Heart right ventricle (tissue), 16 donors: ENCODE results near the gene GRAMD2B. TPM values are rescaled to one million over a fixed set of nuclear protein-coding genes. Genes with fewer than 3 reads are reported as not detected.

Experiments
- ATAC-seq, 8 donors: fragments of 200-7000 bp; cut with Tn5 transposase; one replicate each; pipeline ENCODE4 v1.9.1; 2020; ENCODE audit warnings: mild to moderate bottlenecking in 8 of 8, moderate library complexity in 8 of 8, moderate number of reproducible peaks in 1 of 8
- DNase-seq, 2 donors: peaks; one replicate each; pipeline ENCODE4 v3.0.0-alpha.2; 2020
- H3K27ac ChIP-seq, 10 donors: fragments of 200-600 bp; sonication (generic) in 2 of 10; one replicate each; pipeline versions ENCODE4 v1.5.0 to v1.8.0; 2020 to 2022; ENCODE audit warnings: mild to moderate bottlenecking in 3 of 10
- H3K27me3 ChIP-seq, 7 donors: fragments of 200-600 bp; one replicate each; pipeline ENCODE4 v1.8.0; 2021 to 2022; ENCODE audit warnings: mild to moderate bottlenecking in 2 of 7
- H3K36me3 ChIP-seq, 9 donors: fragments of 200-600 bp; sonication (generic) in 1 of 9; one replicate each; pipeline versions ENCODE4 v1.5.0 to v1.8.0; 2020 to 2022; ENCODE audit warnings: mild to moderate bottlenecking in 2 of 9
- H3K4me1 ChIP-seq, 9 donors: fragments of 200-600 bp; sonication (generic) in 1 of 9; one replicate each; pipeline versions ENCODE4 v1.5.0 to v1.8.0; 2020 to 2022; ENCODE audit warnings: mild to moderate bottlenecking in 4 of 9
- H3K4me3 ChIP-seq, 10 donors: fragments of 200-600 bp; sonication (generic) in 2 of 10; one replicate each; pipeline versions ENCODE4 v1.5.0 to v1.8.0; 2020 to 2022; ENCODE audit warnings: mild to moderate bottlenecking in 7 of 10, moderate library complexity in 2 of 10
- H3K9me3 ChIP-seq, 11 donors: fragments of 200-600 bp in 10 of 11; sonication (generic) in 2 of 11; one replicate each; pipeline versions ENCODE4 v1.5.0 to v1.8.0; 2013 to 2022; ENCODE audit warnings: mild to moderate bottlenecking in 2 of 11, control low read depth in 1 of 11, moderate library complexity in 1 of 11
- WGBS, 2 donors: extraction: QIAGEN DNeasy Blood & Tissue Kit; methylation state at CpG; one replicate each; pipeline ENCODE4 v1.1.7; 2013; ENCODE audit warnings: inconsistent platforms in 1 of 2; 5-methylcytosine and 5-hydroxymethylcytosine counted together
- intact Hi-C, 10 donors: fragments of 100-400 bp; cut with DNase I; formaldehyde crosslinking; loops; one replicate each; pipeline versions ENCODE4 v1.11.1 to v1.14.2; 2022
- polyA plus RNA-seq, 2 donors: library from polyadenylated mRNA; stranded (reverse); fragments of 200-250 nt; gene quantifications; one replicate each; pipeline ENCODE4 v1.2.3, GENCODE V29; 2013
- total RNA-seq, 10 donors: library from RNA; stranded (reverse); fragmentation: NEBNext Ultra II Directional in 3 of 10; extraction: Animal tissue kit (Norgen Biotek cat#: 25700) in 3 of 10; gene quantifications; one replicate each; pipeline versions ENCODE4 v1.2.1 to v1.2.4, GENCODE V29; 2021 to 2023
- TF ChIP-seq, protein P1 (sequence below), 9 donors: fragments of 200-600 bp; sonication (generic) in 2 of 9; IDR thresholded peaks; one replicate each; pipeline versions ENCODE4 v1.5.0 to v1.8.0; 2021 to 2022; ENCODE audit warnings: antibody characterized with exemption in 9 of 9, mild to moderate bottlenecking in 5 of 9, moderate library complexity in 1 of 9
- donor health status: Arrhythmogenic right ventricular cardiomyopathy.
- donor health status: ischemic (EF 13 %, LVEDD 7.1; RV severe dilation, severe dysfunction).
- donor health status: healthy with polysubstance abuse.
- donor health status: DM: no; HTN: yes; CAD: no.
- donor health status: DM: no; HTN: no; CAD: no.
- donor health status: ischemic (EF 25% LVEDD 6.9; RV normal size, moderate dysfunction).
- donor health status: ischemic (EF 25% LVEDD 5.7; RV mildly dilated, moderate dysfunction).
- donor health status: healthy.
- donor health status: DM: yes; HTN: yes; CAD: no.
- donor health status: Ischemic cardiomyopathy.
- donor health status: ischemic (EF 35%, LVEDD 5.7; RV mildly dilated, moderate dysfunction).
- donor health status: nonischemic (EF 11% LVEDD 7.7; RV severe dilation, severe dysfunction).
- donor health status: DM: yes; HTN: yes; CAD: no.
- donor health status: PGD.
- donor health status: ischemic (EF 29% LVEDD 5.4; RV normal size, mild dysfunction).
- donor health status: nonischemic (EF 23%, LVEDD 6.1; RV moderate dilation, normal function).

The GRAMD2B gene
- total and polyA plus RNA-seq, 12 donors = 10.7 to 47.3 (median 33.7) TPM

DNA sequence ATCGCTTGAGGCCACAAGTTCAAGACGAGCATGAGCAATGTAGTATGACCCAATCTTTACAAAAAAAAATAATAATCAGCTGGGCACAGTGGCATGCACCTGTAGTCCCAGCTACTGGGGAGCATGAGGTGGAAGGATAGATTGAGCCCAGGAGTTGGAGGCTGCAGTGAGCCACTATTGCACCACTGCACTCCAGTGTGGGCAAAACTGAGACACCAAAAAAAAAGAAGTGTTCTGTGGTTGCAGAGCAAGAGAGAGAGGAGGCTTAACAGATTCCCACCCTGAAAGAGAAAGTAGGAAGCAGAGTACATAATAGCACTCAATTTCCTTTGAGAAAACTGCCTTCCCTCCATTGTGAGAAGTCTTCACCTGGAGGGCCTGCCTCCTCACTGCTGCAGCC lies 119.2 kb downstream of the GRAMD2B start:
- Histone ChIP-seq H3K27me3 (no peaks in the 10 kb centered on the region), H3K4me1 (peaks cover 0 to 7% (median 4%) of the 10 kb centered on the region in 9 donors), H3K27ac (no peak overlapping the region), H3K36me3 (peaks cover 0 to 37% (median 7%) of the 10 kb centered on the region in 9 donors), H3K4me3 (no peak overlapping the region), H3K9me3 (no peaks in the 10 kb centered on the region)
- intact Hi-C loops = loop anchor here in 3 of 10 donors (5.0 kb wide), 2 partner anchors 190 to 205 kb away; no protein-coding TSS in a partner anchor
- TF ChIP-seq, protein P1, sequence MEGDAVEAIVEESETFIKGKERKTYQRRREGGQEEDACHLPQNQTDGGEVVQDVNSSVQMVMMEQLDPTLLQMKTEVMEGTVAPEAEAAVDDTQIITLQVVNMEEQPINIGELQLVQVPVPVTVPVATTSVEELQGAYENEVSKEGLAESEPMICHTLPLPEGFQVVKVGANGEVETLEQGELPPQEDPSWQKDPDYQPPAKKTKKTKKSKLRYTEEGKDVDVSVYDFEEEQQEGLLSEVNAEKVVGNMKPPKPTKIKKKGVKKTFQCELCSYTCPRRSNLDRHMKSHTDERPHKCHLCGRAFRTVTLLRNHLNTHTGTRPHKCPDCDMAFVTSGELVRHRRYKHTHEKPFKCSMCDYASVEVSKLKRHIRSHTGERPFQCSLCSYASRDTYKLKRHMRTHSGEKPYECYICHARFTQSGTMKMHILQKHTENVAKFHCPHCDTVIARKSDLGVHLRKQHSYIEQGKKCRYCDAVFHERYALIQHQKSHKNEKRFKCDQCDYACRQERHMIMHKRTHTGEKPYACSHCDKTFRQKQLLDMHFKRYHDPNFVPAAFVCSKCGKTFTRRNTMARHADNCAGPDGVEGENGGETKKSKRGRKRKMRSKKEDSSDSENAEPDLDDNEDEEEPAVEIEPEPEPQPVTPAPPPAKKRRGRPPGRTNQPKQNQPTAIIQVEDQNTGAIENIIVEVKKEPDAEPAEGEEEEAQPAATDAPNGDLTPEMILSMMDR (IDR thresholded peaks at IDR 0.05) = no peak
- no peak for DNase-seq
- no peak for ATAC-seq
- WGBS, 2 donors = 47 to 74% methylated on average over 2 of the region's 2 CpGs

DNA sequence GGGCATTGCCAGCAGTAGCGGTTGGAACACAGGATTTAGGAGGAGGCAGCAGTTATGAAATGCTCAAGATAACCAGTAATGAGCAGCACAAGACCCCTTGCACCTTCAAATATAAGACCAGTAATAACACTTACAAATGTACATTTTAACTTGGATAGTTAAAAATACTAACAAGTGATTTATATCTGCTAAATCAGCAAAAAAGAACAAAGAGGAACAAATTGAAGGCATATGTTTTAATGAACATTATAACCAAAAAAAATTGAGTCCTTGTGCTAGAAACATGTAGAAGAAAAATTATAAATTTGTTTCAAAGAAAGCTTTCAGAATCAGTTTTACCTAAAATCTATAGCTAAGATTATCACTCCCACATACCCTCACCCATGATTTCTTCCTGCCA lies 119.8 kb downstream of the GRAMD2B start:
- Histone ChIP-seq H3K9me3 (no peaks in the 10 kb centered on the region), H3K36me3 (peaks cover 0 to 42% (median 7%) of the 10 kb centered on the region in 9 donors), H3K4me1 (peaks cover 0 to 7% (median 4%) of the 10 kb centered on the region in 9 donors), H3K27me3 (no peaks in the 10 kb centered on the region), H3K4me3 (no peak overlapping the region), H3K27ac (no peak overlapping the region)
- WGBS, 2 donors = 94 to 100% methylated on average over 1 of the region's 1 CpG
- TF ChIP-seq, protein P1 (IDR thresholded peaks at IDR 0.05) = no peak
- DNase-seq (no peak), ATAC-seq (no peak)
- intact Hi-C loops = loop anchor here in 3 of 10 donors (5.0 kb wide), 2 partner anchors 191 to 206 kb away; no protein-coding TSS in a partner anchor

DNA sequence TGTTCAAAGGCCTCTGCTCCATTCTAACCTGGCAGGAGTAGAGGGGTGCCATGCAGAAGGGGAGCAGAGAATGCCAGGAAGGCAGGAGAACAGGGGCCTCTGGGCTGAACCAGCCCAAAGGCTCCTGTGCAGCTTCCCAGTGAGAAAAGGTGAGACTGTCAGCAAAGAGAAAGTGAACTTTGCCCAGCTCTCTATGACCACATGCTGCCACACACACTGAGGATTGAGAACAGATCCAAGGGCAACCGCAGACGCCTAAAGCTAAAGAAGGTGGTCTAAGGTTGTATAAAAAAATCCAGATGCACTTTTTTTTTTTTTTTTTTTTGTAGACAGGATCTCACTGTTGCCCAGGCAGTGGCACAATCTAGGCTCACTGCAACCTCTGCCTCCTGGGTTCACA lies 120.5 kb downstream of the GRAMD2B start:
- DNase-seq = no peak
- 95 to 100% methylated on average over 2 of the region's 2 CpGs for WGBS, 2 donors
- Histone ChIP-seq H3K27ac (no peak overlapping the region), H3K36me3 (peaks cover 0 to 49% (median 7%) of the 10 kb centered on the region in 9 donors), H3K9me3 (no peaks in the 10 kb centered on the region), H3K27me3 (no peaks in the 10 kb centered on the region), H3K4me3 (no peak overlapping the region), H3K4me1 (peaks cover 0 to 7% (median 4%) of the 10 kb centered on the region in 9 donors)
- intact Hi-C loops = loop anchor here in 3 of 10 donors (5.0 kb wide), 2 partner anchors 191 to 206 kb away; no protein-coding TSS in a partner anchor
- no peak for ATAC-seq
- TF ChIP-seq, protein P1 (IDR thresholded peaks at IDR 0.05) = no peak

Other genes with a start within 250 kb of the GRAMD2B start
- gene ALDH7A1, start 171.8 kb downstream of the GRAMD2B start, total RNA-seq = 10 to 100 TPM; 36.6 to 65.7 (median 53.5) TPM
- 10 to 100 TPM; 19.5 to 22.5 TPM for gene ALDH7A1, start 171.8 kb downstream of the GRAMD2B start, polyA plus RNA-seq
- 10 to 100 TPM; 23.4 to 38.5 (median 28.0) TPM for gene PHAX, start 177.5 kb downstream of the GRAMD2B start, total RNA-seq
- gene PHAX, start 177.5 kb downstream of the GRAMD2B start, polyA plus RNA-seq = 10 to 100 TPM; 10.9 to 19.3 TPM